ENCODE data around the gene ZNF672. TPM values are rescaled to one million over a fixed set of nuclear protein-coding genes. Genes with fewer than 3 reads are reported as not detected.

ZNF672 gene
- total and polyA plus RNA-seq, 2 of the 13 experiments (the other 11 are each of a cell fraction or from before 2014, with no cell fraction given): 17.2 to 22.9 TPM

GRCh38 chr1:248852481-248853405 is 14.7 kb downstream of the ZNF672 start:
- no TSS peak for BruUV-seq (replicated peaks)

More at GRCh38 chr1:248852481-248853405, 14.7 kb downstream of the ZNF672 start:
- Histone ChIP-seq H3K9ac (ENCODE audit: insufficient read depth, low read depth, low read length) (no peak overlapping the region), H3K27me3 (ENCODE audit: control insufficient read depth in 1 of 2, insufficient read depth in 2 of 2, low read length in 2 of 2) (no peaks in the 10 kb centered on the region), H3K4me2 (ENCODE audit: low read depth, low read length) (no peak overlapping the region), H3K9me3 (ENCODE audit: low read length) (no peaks in the 10 kb centered on the region), H3K79me2 (ENCODE audit: insufficient read depth, low read length) (peaks cover 11% of the 10 kb centered on the region), H3K4me1 (ENCODE audit: insufficient read depth, low read length) (peaks cover 18% of the 10 kb centered on the region), H3K36me3 (replicated peaks in 1 of 2; ENCODE audit: control insufficient read depth in 1 of 2, insufficient read depth in 2 of 2, low read length in 2 of 2) (peaks cover 19 to 62% of the 10 kb centered on the region in 2 experiments), H3K27ac (ENCODE audit: extremely low read length, insufficient read depth, low read length) (no peak overlapping the region), H4K20me1 (ENCODE audit: insufficient read depth, low read length) (0 out of 2 replicates have a peak, but pooled peaks cover 3% of the 10 kb centered on the region), H2AFZ (ENCODE audit: low read length) (no peak overlapping the region), H3K4me3 (replicated peaks in 1 of 3; ENCODE audit: insufficient read depth in 1 of 3, low read depth in 2 of 3, low read length in 3 of 3) (no peak overlapping the region)
- in situ Hi-C loops (cut with HindIII; ENCODE audit: extremely low pct_ligation_motif_present, low pct_unique_long_range_greater_than_20kb): no loop called here
- no peak for ATAC-seq
- intact Hi-C loops (cut with micrococcal nuclease; ENCODE audit: unreplicated experiment): no loop called here
- WGBS (ENCODE audit: low lambda C conversion rate): 98% methylated on average over 7 of the region's 7 CpGs
- ChIA-PET POLR2A (no interaction called here), CTCF (ENCODE audit: low intra/inter-chr PET ratio, low total read pairs) (no interaction called here)
- TF ChIP-seq ZNF775 (CRISPR knock-in tag; IDR thresholded peaks at IDR 0.05; ENCODE audit: borderline replicate concordance): no peak
- TF ChIP-seq ZBTB20 (CRISPR knock-in tag; IDR thresholded peaks at IDR 0.05; ENCODE audit: borderline replicate concordance, low read depth): no peak
- TF ChIP-seq, protein P1, sequence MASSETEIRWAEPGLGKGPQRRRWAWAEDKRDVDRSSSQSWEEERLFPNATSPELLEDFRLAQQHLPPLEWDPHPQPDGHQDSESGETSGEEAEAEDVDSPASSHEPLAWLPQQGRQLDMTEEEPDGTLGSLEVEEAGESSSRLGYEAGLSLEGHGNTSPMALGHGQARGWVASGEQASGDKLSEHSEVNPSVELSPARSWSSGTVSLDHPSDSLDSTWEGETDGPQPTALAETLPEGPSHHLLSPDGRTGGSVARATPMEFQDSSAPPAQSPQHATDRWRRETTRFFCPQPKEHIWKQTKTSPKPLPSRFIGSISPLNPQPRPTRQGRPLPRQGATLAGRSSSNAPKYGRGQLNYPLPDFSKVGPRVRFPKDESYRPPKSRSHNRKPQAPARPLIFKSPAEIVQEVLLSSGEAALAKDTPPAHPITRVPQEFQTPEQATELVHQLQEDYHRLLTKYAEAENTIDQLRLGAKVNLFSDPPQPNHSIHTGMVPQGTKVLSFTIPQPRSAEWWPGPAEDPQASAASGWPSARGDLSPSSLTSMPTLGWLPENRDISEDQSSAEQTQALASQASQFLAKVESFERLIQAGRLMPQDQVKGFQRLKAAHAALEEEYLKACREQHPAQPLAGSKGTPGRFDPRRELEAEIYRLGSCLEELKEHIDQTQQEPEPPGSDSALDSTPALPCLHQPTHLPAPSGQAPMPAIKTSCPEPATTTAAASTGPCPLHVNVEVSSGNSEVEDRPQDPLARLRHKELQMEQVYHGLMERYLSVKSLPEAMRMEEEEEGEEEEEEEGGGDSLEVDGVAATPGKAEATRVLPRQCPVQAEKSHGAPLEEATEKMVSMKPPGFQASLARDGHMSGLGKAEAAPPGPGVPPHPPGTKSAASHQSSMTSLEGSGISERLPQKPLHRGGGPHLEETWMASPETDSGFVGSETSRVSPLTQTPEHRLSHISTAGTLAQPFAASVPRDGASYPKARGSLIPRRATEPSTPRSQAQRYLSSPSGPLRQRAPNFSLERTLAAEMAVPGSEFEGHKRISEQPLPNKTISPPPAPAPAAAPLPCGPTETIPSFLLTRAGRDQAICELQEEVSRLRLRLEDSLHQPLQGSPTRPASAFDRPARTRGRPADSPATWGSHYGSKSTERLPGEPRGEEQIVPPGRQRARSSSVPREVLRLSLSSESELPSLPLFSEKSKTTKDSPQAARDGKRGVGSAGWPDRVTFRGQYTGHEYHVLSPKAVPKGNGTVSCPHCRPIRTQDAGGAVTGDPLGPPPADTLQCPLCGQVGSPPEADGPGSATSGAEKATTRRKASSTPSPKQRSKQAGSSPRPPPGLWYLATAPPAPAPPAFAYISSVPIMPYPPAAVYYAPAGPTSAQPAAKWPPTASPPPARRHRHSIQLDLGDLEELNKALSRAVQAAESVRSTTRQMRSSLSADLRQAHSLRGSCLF (CRISPR knock-in tag; IDR thresholded peaks at IDR 0.05; ENCODE audit: borderline replicate concordance): no peak
- no peak for TF ChIP-seq SNRNP70 (IDR thresholded peaks at IDR 0.05; ENCODE audit: low read depth, low read length)
- no peak for TF ChIP-seq ZNF781 (CRISPR knock-in tag; IDR thresholded peaks at IDR 0.05; ENCODE audit: borderline replicate concordance, not compliant biosample characterization)
- no peak for DNase-seq (ENCODE audit: low spot score)
- no peak for FAIRE-seq

All from HepG2 (cell line).